ENCODE results near the gene SYTL3.

DNA sequence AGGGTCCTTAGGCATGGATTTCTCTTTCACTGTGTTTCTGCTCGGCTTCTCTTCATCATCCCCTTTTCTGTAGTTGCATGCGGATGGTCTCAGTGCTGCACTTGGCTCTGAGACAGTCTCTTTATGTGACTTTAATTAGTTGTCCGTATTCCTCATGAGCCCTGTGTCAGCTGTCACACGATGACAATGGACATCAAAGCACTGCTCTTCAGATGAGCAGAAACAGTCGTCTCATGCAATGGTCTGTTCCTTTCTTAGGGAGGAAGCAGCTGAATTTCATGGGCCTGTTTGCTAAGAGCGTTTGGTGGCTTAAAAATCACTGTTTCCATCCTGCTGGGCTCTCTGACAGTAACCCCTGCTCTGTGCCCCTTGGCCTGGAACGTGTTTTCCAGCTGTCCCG lies 64.9 kb downstream of the SYTL3 start:
- no peak for TF ChIP-seq POLR2A (conservative IDR thresholded peaks at IDR 0.05)
- TF ChIP-seq ARNT (IDR thresholded peaks at IDR 0.05): no peak
- TF ChIP-seq CTCF (IDR thresholded peaks at IDR 0.05 in 2 of 3, conservative IDR thresholded peaks at IDR 0.05 in 1 of 3; ENCODE audit: insufficient read depth in 2 of 3, low read depth in 1 of 3, low read length in 3 of 3): no peak

Measured in K562 (cell line).